ENCODE results near the gene SLC38A3. TPM values are rescaled to one million over a fixed set of nuclear protein-coding genes. Genes with fewer than 3 reads are reported as not detected.

The SLC38A3 gene
- total RNA-seq, 4 donors from 2014 or later, result 1.9 to 8.9 (median 5.0) TPM

DNA sequence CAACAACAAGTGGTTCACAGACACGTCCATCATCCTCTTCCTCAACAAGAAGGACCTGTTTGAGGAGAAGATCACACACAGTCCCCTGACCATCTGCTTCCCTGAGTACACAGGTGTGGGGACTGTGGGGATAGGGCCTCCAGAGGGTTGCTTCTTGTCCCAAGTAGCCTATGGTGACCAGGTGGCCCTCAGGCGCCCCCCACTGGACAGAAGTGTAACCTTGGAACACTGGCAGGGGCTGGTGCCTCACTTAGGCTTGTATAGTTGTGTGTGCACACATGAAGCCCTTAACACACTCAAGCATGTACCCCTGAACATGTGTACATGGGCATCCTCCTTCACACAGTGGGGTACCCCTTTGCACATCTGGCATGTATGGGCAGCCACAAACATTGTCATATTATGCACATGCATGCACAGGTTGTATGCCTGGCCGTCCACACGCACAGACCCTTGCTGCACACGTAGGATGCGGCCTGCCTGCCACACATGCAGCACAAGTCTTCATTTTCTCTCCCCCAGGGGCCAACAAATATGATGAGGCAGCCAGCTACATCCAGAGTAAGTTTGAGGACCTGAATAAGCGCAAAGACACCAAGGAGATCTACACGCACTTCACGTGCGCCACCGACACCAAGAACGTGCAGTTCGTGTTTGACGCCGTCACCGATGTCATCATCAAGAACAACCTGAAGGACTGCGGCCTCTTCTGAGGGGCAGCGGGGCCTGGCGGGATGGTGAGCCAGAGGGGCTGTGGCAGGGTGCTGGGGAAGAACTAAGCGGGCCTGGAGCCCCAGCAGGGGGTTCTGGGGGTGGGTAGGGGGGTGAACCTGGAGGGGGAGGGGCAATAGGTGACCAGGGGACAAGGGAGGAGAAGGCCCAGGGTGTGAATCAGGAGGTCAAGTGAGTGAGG is 52.2 kb downstream of the SLC38A3 start:
- intact Hi-C loops (cut with DNase I; ENCODE audit: low total_unique reads), result no loop called here
- Histone ChIP-seq H3K36me3 (peaks cover 0 to 39% of the 10 kb centered on the region in 2 donors), H3K4me1 (peaks cover 30 to 49% of the 10 kb centered on the region in 2 donors), H3K27ac (peak overlapping the region in 3 of 4 donors; percentile 96 to 98 (median 98)), H3K27me3 (no peaks in the 10 kb centered on the region), H3K9me3 (no peaks in the 10 kb centered on the region), H3K4me3 (no peak overlapping the region)
- TF ChIP-seq POLR2A (IDR thresholded peaks at IDR 0.05), result no peak
- TF ChIP-seq, protein P1, sequence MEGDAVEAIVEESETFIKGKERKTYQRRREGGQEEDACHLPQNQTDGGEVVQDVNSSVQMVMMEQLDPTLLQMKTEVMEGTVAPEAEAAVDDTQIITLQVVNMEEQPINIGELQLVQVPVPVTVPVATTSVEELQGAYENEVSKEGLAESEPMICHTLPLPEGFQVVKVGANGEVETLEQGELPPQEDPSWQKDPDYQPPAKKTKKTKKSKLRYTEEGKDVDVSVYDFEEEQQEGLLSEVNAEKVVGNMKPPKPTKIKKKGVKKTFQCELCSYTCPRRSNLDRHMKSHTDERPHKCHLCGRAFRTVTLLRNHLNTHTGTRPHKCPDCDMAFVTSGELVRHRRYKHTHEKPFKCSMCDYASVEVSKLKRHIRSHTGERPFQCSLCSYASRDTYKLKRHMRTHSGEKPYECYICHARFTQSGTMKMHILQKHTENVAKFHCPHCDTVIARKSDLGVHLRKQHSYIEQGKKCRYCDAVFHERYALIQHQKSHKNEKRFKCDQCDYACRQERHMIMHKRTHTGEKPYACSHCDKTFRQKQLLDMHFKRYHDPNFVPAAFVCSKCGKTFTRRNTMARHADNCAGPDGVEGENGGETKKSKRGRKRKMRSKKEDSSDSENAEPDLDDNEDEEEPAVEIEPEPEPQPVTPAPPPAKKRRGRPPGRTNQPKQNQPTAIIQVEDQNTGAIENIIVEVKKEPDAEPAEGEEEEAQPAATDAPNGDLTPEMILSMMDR (IDR thresholded peaks at IDR 0.05 in 4 of 5, conservative IDR thresholded peaks at IDR 0.05 in 1 of 5), result peak in 4 of 5 experiments; percentile 27 to 55 (median 39)
- ATAC-seq (no peak), DNase-seq (no peak)
- in situ Hi-C loops (cut with MboI; ENCODE audit: low sequenced_read_pairs in 4 of 4), result no loop called here

DNA sequence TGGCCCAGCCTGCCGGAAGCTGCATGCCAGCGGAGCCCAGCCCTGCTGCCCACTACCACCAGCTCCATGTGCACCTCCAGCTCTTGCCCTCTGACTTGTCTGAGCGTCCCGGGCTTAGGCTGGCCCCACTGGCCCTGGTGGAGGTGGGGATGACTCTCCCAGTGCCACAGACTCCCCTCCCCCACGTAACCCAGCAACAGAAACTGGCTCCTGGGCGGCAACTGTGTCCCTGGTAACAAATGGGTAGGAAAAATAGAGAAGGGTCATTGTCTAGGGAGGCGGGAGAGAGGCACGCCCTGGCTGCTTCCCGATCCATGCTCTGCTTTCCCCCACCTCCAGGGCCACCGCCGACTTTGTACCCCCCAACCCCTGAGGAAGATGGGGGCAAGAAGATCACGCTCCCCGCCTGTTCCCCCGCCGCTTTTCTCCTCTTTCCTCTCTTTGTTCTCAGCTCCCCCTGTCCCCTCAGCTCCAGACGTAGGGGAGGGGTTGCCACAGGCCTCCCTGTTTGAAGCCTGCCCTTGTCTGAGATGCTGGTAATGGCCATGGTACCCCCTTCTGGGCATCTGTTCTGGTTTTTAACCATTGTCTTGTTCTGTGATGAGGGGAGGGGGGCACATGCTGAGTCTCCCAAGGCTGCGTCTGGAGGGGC is 53.1 kb downstream of the SLC38A3 start:
- peaks cover 30 to 49% of the 10 kb centered on the region in 2 donors for H3K4me1 ChIP-seq
- no peak overlapping the region for H3K4me3 ChIP-seq
- peaks cover 0 to 31% of the 10 kb centered on the region in 2 donors for H3K36me3 ChIP-seq
- ATAC-seq (no peak), DNase-seq (no peak)
- TF ChIP-seq, protein P1 (IDR thresholded peaks at IDR 0.05 in 4 of 5, conservative IDR thresholded peaks at IDR 0.05 in 1 of 5), result no peak
- TF ChIP-seq POLR2A (IDR thresholded peaks at IDR 0.05), result no peak
- no peaks in the 10 kb centered on the region for H3K9me3 ChIP-seq
- in situ Hi-C loops (cut with MboI; ENCODE audit: low sequenced_read_pairs in 4 of 4), result no loop called here
- no peaks in the 10 kb centered on the region for H3K27me3 ChIP-seq
- peak overlapping the region; percentile 96 to 99 (median 98) for H3K27ac ChIP-seq
- intact Hi-C loops (cut with DNase I; ENCODE audit: low total_unique reads), result no loop called here

DNA sequence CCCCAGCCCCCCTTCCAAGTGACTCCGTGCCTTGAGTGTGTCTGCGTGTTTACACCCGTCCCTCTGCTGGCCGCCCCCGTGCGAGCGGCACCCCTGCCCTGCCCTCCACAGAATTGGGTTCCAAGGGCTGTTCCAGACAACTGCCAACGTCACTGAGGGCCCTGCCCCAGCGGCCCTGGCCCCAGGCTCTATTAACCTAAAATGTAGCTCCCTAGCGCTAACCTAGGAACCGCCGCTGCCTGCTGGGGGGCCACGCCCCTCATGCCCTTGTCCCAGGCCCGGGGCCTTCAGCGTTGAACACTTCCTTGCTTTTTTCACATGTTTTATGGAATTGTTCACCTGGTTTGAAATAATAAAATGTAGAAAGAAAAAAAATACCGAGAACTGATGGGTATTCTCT is 53.9 kb downstream of the SLC38A3 start:
- H3K9me3 ChIP-seq, result no peaks in the 10 kb centered on the region
- no peaks in the 10 kb centered on the region for H3K27me3 ChIP-seq
- peaks cover 0 to 27% of the 10 kb centered on the region in 2 donors for H3K36me3 ChIP-seq
- no peak overlapping the region for H3K4me3 ChIP-seq
- no peak for TF ChIP-seq POLR2A (IDR thresholded peaks at IDR 0.05)
- TF ChIP-seq, protein P1 (IDR thresholded peaks at IDR 0.05 in 4 of 5, conservative IDR thresholded peaks at IDR 0.05 in 1 of 5), result no peak
- H3K27ac ChIP-seq, result peak overlapping the region; percentile 96 to 99 (median 98)
- DNase-seq, result no peak
- in situ Hi-C loops (cut with MboI; ENCODE audit: low sequenced_read_pairs in 4 of 4), result no loop called here
- peaks cover 30 to 44% of the 10 kb centered on the region in 2 donors for H3K4me1 ChIP-seq
- intact Hi-C loops (cut with DNase I; ENCODE audit: low total_unique reads), result no loop called here
- ATAC-seq, result no peak

DNA sequence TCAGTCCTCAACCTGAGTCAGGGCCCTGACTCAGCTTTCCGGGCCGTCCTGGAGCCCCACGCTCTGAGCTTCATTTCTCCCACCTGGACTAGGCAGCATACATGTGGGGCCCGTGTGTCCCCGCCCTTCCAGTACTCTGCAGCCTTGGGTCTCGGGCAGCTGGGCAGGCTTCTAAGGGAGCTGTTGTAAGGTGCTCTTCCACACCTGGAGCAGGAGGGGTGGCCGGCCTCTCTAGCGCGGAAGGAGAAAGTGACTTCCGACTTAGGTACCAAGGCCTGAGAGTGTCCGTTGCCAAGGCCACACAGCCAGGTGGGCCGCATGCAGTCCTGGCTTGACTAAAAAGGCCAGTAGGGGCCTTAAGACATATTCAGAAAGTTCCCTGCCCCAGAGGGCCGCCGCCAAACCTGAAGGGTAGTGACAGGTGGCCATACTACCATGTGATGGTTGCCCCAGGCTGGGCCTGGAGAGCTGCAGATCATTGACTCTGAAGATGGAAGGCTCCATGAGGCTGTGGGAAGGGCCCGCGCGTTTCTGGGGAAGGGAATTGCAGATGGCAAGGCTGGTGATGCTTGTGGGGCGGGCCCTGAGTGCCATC is 54.5 kb downstream of the SLC38A3 start:
- in situ Hi-C loops (cut with MboI; ENCODE audit: low sequenced_read_pairs in 4 of 4), result no loop called here
- no peak for DNase-seq
- peaks cover 0 to 27% of the 10 kb centered on the region in 2 donors for H3K36me3 ChIP-seq

More for the DNA sequence above, 54.5 kb downstream of the SLC38A3 start:
- H3K9me3 ChIP-seq, result no peaks in the 10 kb centered on the region
- H3K4me3 ChIP-seq, result peak overlapping the region; percentile 72 to 94 (median 81)
- intact Hi-C loops (cut with DNase I; ENCODE audit: low total_unique reads), result loop anchor here (1.0 to 2.0 kb wide), 2 partner anchors 14 to 65 kb away; no protein-coding TSS in a partner anchor
- no peaks in the 10 kb centered on the region for H3K27me3 ChIP-seq
- peaks cover 33 to 38% of the 10 kb centered on the region in 2 donors for H3K4me1 ChIP-seq
- peak overlapping the region; percentile 96 to 99 (median 98) for H3K27ac ChIP-seq
- TF ChIP-seq, protein P1 (IDR thresholded peaks at IDR 0.05 in 4 of 5, conservative IDR thresholded peaks at IDR 0.05 in 1 of 5), result no peak
- no peak for TF ChIP-seq POLR2A (IDR thresholded peaks at IDR 0.05)
- ATAC-seq, result peak; percentile 24 to 29

Data from gastrocnemius medialis (tissue), 4 donors.